PC-9 (cell line): ENCODE data around the gene AP1B1. TPM values are rescaled to one million over a fixed set of nuclear protein-coding genes. Genes with fewer than 3 reads are reported as not detected.

Experiments used
- BruUV-seq: library from RNA; stranded (reverse); fragments of 400-500 nt; replicated peaks from 2 replicates; lab custom pipeline; 2021; lab: Mats Ljungman, UMichigan
- CTCF ChIA-PET: fragments of 300-600 bp; sonication (Branson Sonifier 250); formaldehyde crosslinking; loops from one replicate; lab custom pipeline; 2022; ENCODE audit warnings: antibody characterized with exemption; lab: Charles Lee
- POLR2A ChIA-PET: fragments of 300-600 bp; sonication (Branson Sonifier 250); formaldehyde crosslinking; loops from one replicate; lab custom pipeline; 2022; ENCODE audit warnings: antibody characterized with exemption; ENCODE audit not compliant: unreplicated experiment; lab: Charles Lee
- DNase-seq, 2 experiments: peaks; one replicate each; pipeline versions ENCODE4 v3.0.0 to v3.0.0-alpha.2; 2015 to 2022; ENCODE audit warnings: mixed read lengths in 1 of 2
- H2AFZ ChIP-seq: fragments of 200-600 bp; sonication (generic); 2 replicates; pipeline ENCODE4 v1.8.1; 2017; ENCODE audit warnings: antibody characterized with exemption
- H3F3A ChIP-seq: fragments of 200-600 bp; sonication (generic); 2 replicates; pipeline ENCODE4 v1.8.1; 2017; ENCODE audit warnings: antibody characterized with exemption, mild to moderate bottlenecking, low read depth; ENCODE audit not compliant: insufficient read depth
- H3K27ac ChIP-seq: fragments of 200-600 bp; sonication (generic); 2 replicates; pipeline ENCODE4 v1.6.1; 2016; ENCODE audit warnings: mixed run types
- H3K27me3 ChIP-seq: fragments of 200-600 bp; sonication (generic); 2 replicates; pipeline ENCODE4 v1.6.1; 2016; ENCODE audit warnings: low read depth, mixed run types; ENCODE audit not compliant: insufficient read depth
- H3K36me3 ChIP-seq: fragments of 200-600 bp; sonication (generic); 2 replicates; pipeline ENCODE4 v1.6.1; 2016; ENCODE audit warnings: low read depth, mixed run types
- H3K4me1 ChIP-seq: fragments of 200-600 bp; sonication (generic); replicated peaks from 2 replicates; pipeline ENCODE4 v1.6.1; 2016; ENCODE audit warnings: mixed run types; ENCODE audit not compliant: insufficient read depth
- H3K4me2 ChIP-seq: fragments of 200-600 bp; sonication (generic); 2 replicates; pipeline ENCODE4 v1.6.1; 2017; ENCODE audit warnings: mixed run types
- H3K4me3 ChIP-seq: fragments of 200-600 bp; sonication (generic); 2 replicates; pipeline ENCODE4 v1.6.1; 2016; ENCODE audit warnings: mixed run types
- H3K79me2 ChIP-seq: fragments of 200-600 bp; sonication (generic); 2 replicates; pipeline ENCODE4 v1.6.1; 2017; ENCODE audit warnings: low read depth, mixed run types
- H3K9me2 ChIP-seq: fragments of 200-600 bp; sonication (generic); 2 replicates; pipeline ENCODE4 v1.8.1; 2017; ENCODE audit warnings: mild to moderate bottlenecking; ENCODE audit not compliant: insufficient read depth
- H3K9me3 ChIP-seq: fragments of 200-600 bp; sonication (generic); 2 replicates; pipeline ENCODE4 v1.8.1; 2016; ENCODE audit warnings: low read depth; ENCODE audit not compliant: insufficient read depth
- H4K20me1 ChIP-seq: fragments of 200-600 bp; sonication (generic); 2 replicates; pipeline ENCODE4 v1.8.1; 2017; ENCODE audit not compliant: insufficient read depth
- CTCF ChIP-seq: fragments of 200-600 bp; sonication (generic); conservative IDR thresholded peaks from 2 replicates; pipeline ENCODE4 v1.6.1; 2017; ENCODE audit warnings: mixed run types, antibody characterized with exemption, mild to moderate bottlenecking, moderate library complexity
- EZH2 ChIP-seq: fragments of 200-600 bp; sonication (generic); IDR thresholded peaks from 2 replicates; pipeline ENCODE4 v1.8.0; 2017; ENCODE audit warnings: antibody characterized with exemption, low read depth
- intact Hi-C: fragments of 100-400 bp; cut with micrococcal nuclease; formaldehyde crosslinking; loops from one replicate; pipeline ENCODE4 v1.10.0; 2022; ENCODE audit not compliant: unreplicated experiment
- total RNA-seq: library from RNA; stranded (reverse); gene quantifications from 2 replicates; pipeline ENCODE4 v1.2.3, GENCODE V29; 2021

Gene AP1B1
- total RNA-seq, 1 experiment from 2014 or later = 50.8 TPM

GRCh38 chr22:29342177-29342576 is 46.2 kb downstream of the AP1B1 start:
- Histone ChIP-seq H3K9me2 (no peaks in the 10 kb centered on the region), H3K4me2 (no peak overlapping the region), H3K79me2 (no peaks in the 10 kb centered on the region), H2AFZ (no peak overlapping the region), H3K27ac (no peak overlapping the region), H3K36me3 (0 out of 2 replicates have a peak, but pooled peaks cover 11% of the 10 kb centered on the region), H3K4me3 (no peak overlapping the region), H3K4me1 (peaks cover 41% of the 10 kb centered on the region), H3K27me3 (no peaks in the 10 kb centered on the region), H3F3A (peaks cover 31% of the 10 kb centered on the region), H4K20me1 (peaks cover 11% of the 10 kb centered on the region), H3K9me3 (no peaks in the 10 kb centered on the region)
- POLR2A ChIA-PET = no interaction called here
- CTCF ChIA-PET = no interaction called here
- BruUV-seq = no TSS peak
- intact Hi-C loops = loop anchor here (5.0 kb wide), 1 partner anchor 35 kb away; no protein-coding TSS in a partner anchor
- TF ChIP-seq CTCF (no peak), EZH2 (no peak)
- DNase-seq = no peak

- ChIA-PET CTCF (no interaction called here), POLR2A (no interaction called here)
- Histone ChIP-seq H3K79me2 (no peaks in the 10 kb centered on the region), H3K27me3 (no peaks in the 10 kb centered on the region), H3K27ac (no peak overlapping the region), H3F3A (peaks cover 31% of the 10 kb centered on the region), H2AFZ (no peak overlapping the region), H3K4me2 (no peak overlapping the region), H3K36me3 (0 out of 2 replicates have a peak, but pooled peaks cover 7% of the 10 kb centered on the region), H3K4me1 (peaks cover 41% of the 10 kb centered on the region), H4K20me1 (peaks cover 11% of the 10 kb centered on the region), H3K4me3 (no peak overlapping the region), H3K9me2 (no peaks in the 10 kb centered on the region), H3K9me3 (no peaks in the 10 kb centered on the region)
- DNase-seq = no peak
- intact Hi-C loops = loop anchor here (5.0 kb wide), 1 partner anchor 36 kb away; no protein-coding TSS in a partner anchor
- TF ChIP-seq CTCF = no peak
- TF ChIP-seq EZH2 = no peak
- no TSS peak for BruUV-seq
These were observed 46.6 kb downstream of the AP1B1 start for GRCh38 chr22:29341849-29342127.

GRCh38 chr22:29341056-29341848 is 47.1 kb downstream of the AP1B1 start:
- intact Hi-C loops = loop anchor here (5.0 kb wide), 1 partner anchor 36 kb away; no protein-coding TSS in a partner anchor
- Histone ChIP-seq H3K4me2 (no peak overlapping the region), H3K9me3 (no peaks in the 10 kb centered on the region), H3K27me3 (no peaks in the 10 kb centered on the region), H2AFZ (no peak overlapping the region), H3K9me2 (no peaks in the 10 kb centered on the region), H3K27ac (no peak overlapping the region), H3K4me3 (no peak overlapping the region), H3K79me2 (no peaks in the 10 kb centered on the region), H3F3A (peaks cover 30% of the 10 kb centered on the region), H3K36me3 (0 out of 2 replicates have a peak, but pooled peaks cover 6% of the 10 kb centered on the region), H4K20me1 (peaks cover 11% of the 10 kb centered on the region), H3K4me1 (peaks cover 41% of the 10 kb centered on the region)
- TF ChIP-seq CTCF = no peak
- TF ChIP-seq EZH2 = no peak
- no TSS peak for BruUV-seq
- CTCF ChIA-PET = no interaction called here
- POLR2A ChIA-PET = no interaction called here
- no peak for DNase-seq
